H1 (cell line): ENCODE measurements around the gene ZBTB25. TPM values are rescaled to one million over a fixed set of nuclear protein-coding genes. Genes with fewer than 3 reads are reported as not detected.

Experiments used
- CTCF ChIA-PET: fragments of 300-600 bp; sonication (Branson Sonifier 250); formaldehyde crosslinking; loops from one replicate; lab custom pipeline; 2021; ENCODE audit not compliant: partially characterized antibody; lab: Charles Lee
- POLR2A ChIA-PET: fragments of 300-600 bp; sonication (Branson Sonifier 250); formaldehyde crosslinking; loops from one replicate; lab custom pipeline; 2021; ENCODE audit warnings: inconsistent platforms; ENCODE audit not compliant: partially characterized antibody; lab: Charles Lee
- DNase-seq, 2 experiments: peaks; one replicate each; pipeline versions ENCODE4 v3.0.0 to v3.0.0-alpha.2; 2010 to 2022; ENCODE audit warnings: low spot score in 2 of 2, low read depth in 1 of 2, mixed read lengths in 1 of 2
- FAIRE-seq: peaks from 2 replicates; lab custom pipeline; 2011; peaks lifted over from hg19 to GRCh38; lab: Jason Lieb, UNC
- H2AFZ ChIP-seq: 2 replicates; pipeline ENCODE4 v1.8.1; 2012; ENCODE audit warnings: low read length, inconsistent platforms
- H2AK5ac ChIP-seq: 2 replicates; pipeline ENCODE4 v1.6.1; 2013; ENCODE audit warnings: low read depth, low read length
- H2BK120ac ChIP-seq: replicated peaks from 2 replicates; pipeline ENCODE3; 2013; ENCODE audit warnings: low read depth, low read length, inconsistent platforms
- H2BK12ac ChIP-seq: 2 replicates; pipeline ENCODE4 v1.6.1; 2013; ENCODE audit warnings: low read depth, low read length
- H2BK15ac ChIP-seq: 2 replicates; pipeline ENCODE4 v1.6.1; 2013; ENCODE audit warnings: low read length
- H2BK20ac ChIP-seq: 2 replicates; pipeline ENCODE4 v1.6.1; 2013; ENCODE audit warnings: low read length
- H2BK5ac ChIP-seq: 2 replicates; pipeline ENCODE4 v1.6.1; 2013; ENCODE audit warnings: low read depth, low read length
- H3K14ac ChIP-seq: 2 replicates; pipeline ENCODE4 v1.6.1; 2013; ENCODE audit warnings: inconsistent platforms; ENCODE audit not compliant: insufficient read length
- H3K18ac ChIP-seq: 2 replicates; pipeline ENCODE4 v1.6.1; 2013; ENCODE audit warnings: low read length; ENCODE audit errors: extremely low read depth
- H3K23ac ChIP-seq: 2 replicates; pipeline ENCODE4 v1.6.1; 2013; ENCODE audit warnings: inconsistent platforms; ENCODE audit not compliant: insufficient read length
- H3K23me2 ChIP-seq: 2 replicates; pipeline ENCODE4 v1.6.1; 2013; ENCODE audit warnings: low read depth, low read length
- H3K27ac ChIP-seq: 2 replicates; pipeline ENCODE4 v1.6.1; 2011; ENCODE audit warnings: low read depth, low read length, inconsistent platforms
- H3K27me3 ChIP-seq, 4 experiments: replicated peaks in 1 of 4; 1 replicate in 1 of 4; 2 replicates in 3 of 4; pipeline versions ENCODE4 v1.6.1 to v1.8.1; 2011 to 2013; ENCODE audit warnings: low read length in 3 of 4, mild to moderate bottlenecking in 3 of 4, inconsistent platforms in 2 of 4, mixed read lengths in 2 of 4, moderate library complexity in 1 of 4; ENCODE audit not compliant: control insufficient read depth in 3 of 4, insufficient read depth in 3 of 4; ENCODE audit errors: extremely low read depth in 1 of 4
- H3K36me3 ChIP-seq, 4 experiments: 2 replicates each; pipeline versions ENCODE4 v1.6.1 to v1.8.1; 2011 to 2013; ENCODE audit warnings: mild to moderate bottlenecking in 4 of 4, low read length in 3 of 4, moderate library complexity in 2 of 4, control low read depth in 1 of 4, inconsistent platforms in 1 of 4; ENCODE audit not compliant: insufficient read depth in 4 of 4, control insufficient read depth in 2 of 4
- H3K4ac ChIP-seq: replicated peaks from 2 replicates; pipeline ENCODE3; 2013; ENCODE audit warnings: low read length, low read depth, mixed read lengths, inconsistent platforms; ENCODE audit not compliant: insufficient read length
- H3K4me1 ChIP-seq, 4 experiments: replicated peaks in 1 of 4; 1 replicate in 1 of 4; 2 replicates in 3 of 4; pipeline versions ENCODE4 v1.6.1 to v1.8.1; 2011 to 2013; ENCODE audit warnings: low read length in 3 of 4, inconsistent platforms in 2 of 4, mixed read lengths in 1 of 4; ENCODE audit not compliant: insufficient read depth in 4 of 4, control insufficient read depth in 3 of 4
- H3K4me2 ChIP-seq, 2 experiments: 2 replicates each; pipeline versions ENCODE4 v1.6.1 to v1.8.1; 2011 to 2013; ENCODE audit warnings: low read depth in 2 of 2, low read length in 2 of 2, control low read depth in 1 of 2, inconsistent platforms in 1 of 2, mild to moderate bottlenecking in 1 of 2; ENCODE audit not compliant: insufficient read depth in 1 of 2
- H3K4me3 ChIP-seq, 4 experiments: fragments of 200-600, 300-600 bp in 1 of 4; sonication (generic), shearing (Covaris generic), sonication (Bioruptor Twin) in 1 of 4; 2 replicates each; pipeline versions ENCODE4 v1.5.1 to v1.8.1; 2011 to 2016; ENCODE audit warnings: low read length in 4 of 4, low read depth in 3 of 4, control low read depth in 2 of 4, inconsistent platforms in 2 of 4, mild to moderate bottlenecking in 2 of 4, mixed read lengths in 1 of 4, moderate library complexity in 1 of 4; ENCODE audit not compliant: insufficient read depth in 2 of 4; ENCODE audit errors: extremely low read depth in 1 of 4
- H3K56ac ChIP-seq: replicated peaks from 2 replicates; pipeline ENCODE3; 2013; ENCODE audit warnings: low read depth, mild to moderate bottlenecking, mixed read lengths, low read length, inconsistent platforms; ENCODE audit not compliant: insufficient read length
- H3K79me1 ChIP-seq: 2 replicates; pipeline ENCODE4 v1.6.1; 2013; ENCODE audit warnings: low read depth, low read length, control low read depth
- H3K79me2 ChIP-seq, 2 experiments: 2 replicates each; pipeline versions ENCODE4 v1.6.1 to v1.8.1; 2012 to 2013; ENCODE audit warnings: low read length in 2 of 2, mild to moderate bottlenecking in 2 of 2, inconsistent platforms in 1 of 2; ENCODE audit not compliant: insufficient read depth in 2 of 2, control insufficient read depth in 1 of 2
- H3K9ac ChIP-seq, 4 experiments: replicated peaks in 1 of 4; 1 replicate in 1 of 4; 2 replicates in 3 of 4; pipeline versions ENCODE4 v1.6.1 to v1.8.1; 2011 to 2013; ENCODE audit warnings: low read depth in 3 of 4, low read length in 3 of 4, control low read depth in 2 of 4, mild to moderate bottlenecking in 2 of 4, moderate library complexity in 2 of 4, inconsistent platforms in 1 of 4; ENCODE audit errors: extremely low read depth in 1 of 4
- H3K9me3 ChIP-seq, 2 experiments: 2 replicates each; pipeline versions ENCODE4 v1.6.1 to v1.8.1; 2012 to 2013; ENCODE audit warnings: mild to moderate bottlenecking in 2 of 2, moderate library complexity in 2 of 2, control low read depth in 1 of 2, inconsistent platforms in 1 of 2, low read depth in 1 of 2, low read length in 1 of 2, mixed read lengths in 1 of 2; ENCODE audit not compliant: insufficient read depth in 2 of 2
- H4K20me1 ChIP-seq, 2 experiments: replicated peaks in 1 of 2; 2 replicates each; pipeline versions ENCODE3 to v1.8.1; 2011 to 2013; ENCODE audit warnings: inconsistent platforms in 2 of 2, low read length in 2 of 2, mild to moderate bottlenecking in 1 of 2; ENCODE audit not compliant: insufficient read depth in 2 of 2, control insufficient read depth in 1 of 2
- H4K5ac ChIP-seq: 2 replicates; pipeline ENCODE4 v1.6.1; 2013; ENCODE audit warnings: low read length, low read depth, mixed read lengths, inconsistent platforms; ENCODE audit not compliant: insufficient read length
- H4K8ac ChIP-seq: 2 replicates; pipeline ENCODE4 v1.8.0; 2013; ENCODE audit warnings: mild to moderate bottlenecking, moderate library complexity, low read length, inconsistent platforms; ENCODE audit not compliant: insufficient read depth; ENCODE audit errors: extremely low read depth
- H4K91ac ChIP-seq: replicated peaks from 2 replicates; pipeline ENCODE3; 2013; ENCODE audit warnings: low read length, mixed read lengths, inconsistent platforms; ENCODE audit not compliant: insufficient read length
- TAF1 ChIP-seq: IDR thresholded peaks from 2 replicates; pipeline ENCODE4 v1.6.1; 2011; ENCODE audit warnings: mild to moderate bottlenecking, low read depth, low read length
- WGBS, 2 experiments: shearing (Covaris generic) in 1 of 2; methylation state at CpG; one replicate each; pipeline versions ENCODE4 v1.1.6 to v1.1.7; 2013 to 2015; ENCODE audit warnings: low lambda C conversion rate in 2 of 2, mixed read lengths in 2 of 2, inconsistent platforms in 1 of 2, low coverage in 1 of 2, missing lambda C conversion rate in 1 of 2; ENCODE audit not compliant: insufficient replicate concordance in 2 of 2, insufficient coverage in 1 of 2, insufficient read length in 1 of 2; ENCODE audit errors: extremely low coverage in 1 of 2, missing lambda C conversion rate in 1 of 2; 5-methylcytosine and 5-hydroxymethylcytosine counted together
- polyA plus RNA-seq, 7 experiments: library from polyadenylated mRNA; depleted of rRNA in 3 of 7; stranded (reverse) in 5 of 7; unstranded in 2 of 7; fragments of >200 nt in 5 of 7; fragments of 200-250 nt in 2 of 7; gene quantifications; 1 replicate in 5 of 7; 2 replicates in 1 of 7; 4 replicates in 1 of 7; pipeline versions ENCODE4 v1.2.1 to v1.2.3, GENCODE V29; 2011 to 2013; ENCODE audit warnings: missing spikeins in 2 of 7, mixed read lengths in 2 of 7
- total RNA-seq: library from RNA; stranded (reverse); fragmentation: NEBNext Ultra II Directional; extraction: Animal tissue kit (Norgen Biotek cat#: 25700); gene quantifications from 2 replicates; pipeline ENCODE4 v1.2.1, GENCODE V29; 2021

Gene ZBTB25
- total and polyA plus RNA-seq, 2 of the 8 experiments (the other 6 are each of a cell fraction or from before 2014, with no cell fraction given): 5.4 to 11.4 TPM

GRCh38 chr14:64506721-64507120 is 3.1 kb upstream of the ZBTB25 start:
- Histone ChIP-seq H3K27me3 (no peaks in the 10 kb centered on the region), H2BK12ac (no peak overlapping the region), H3K4me2 (peak overlapping the region; percentile 12 to 16; a peak in 1 of 4 replicates), H4K20me1 (peaks cover 3 to 6% of the 10 kb centered on the region in 2 experiments), H3K79me2 (peaks cover 11 to 75% of the 10 kb centered on the region in 2 experiments; a peak in 3 of 4 replicates), H3K9me3 (no peaks in the 10 kb centered on the region), H4K5ac (no peak overlapping the region), H3K18ac (no peak overlapping the region), H3K36me3 (no peaks in the 10 kb centered on the region), H3K56ac (no peak overlapping the region), H4K8ac (no peak overlapping the region), H3K14ac (no peak overlapping the region), H3K27ac (no peak overlapping the region), H3K23ac (no peak overlapping the region), H3K4me3 (peak overlapping the region in 1 of 4 experiments; percentile 7; a peak in 2 of 8 replicates), H3K79me1 (peaks cover 6% of the 10 kb centered on the region), H2BK15ac (no peak overlapping the region), H2AFZ (no peak overlapping the region), H2BK120ac (no peak overlapping the region), H2BK5ac (no peak overlapping the region), H3K9ac (no peak overlapping the region), H3K4ac (no peak overlapping the region), H3K23me2 (peaks cover 19% of the 10 kb centered on the region), H2AK5ac (no peak overlapping the region), H4K91ac (no peak overlapping the region), H2BK20ac (no peak overlapping the region), H3K4me1 (peaks cover 2 to 14% (median 12%) of the 10 kb centered on the region in 4 experiments; a peak in 5 of 7 replicates)
- CTCF ChIA-PET: interaction anchor here (0.6 kb wide), 1 partner anchor 512 kb away, joined by 3 read pairs; no protein-coding TSS in a partner anchor
- DNase-seq (no peak), FAIRE-seq (no peak)
- POLR2A ChIA-PET: interaction anchor here (0.8 to 4.4 kb wide), 2 partner anchors 16 to 42 kb away, joined by 3 to 52 read pairs; partner anchors contain the start of gene AKAP5
- 90% methylated on average over 3 of the region's 3 CpGs; no CpG with 5 or more reads in 1 of the 2 experiments for WGBS, 2 experiments
- no peak for TF ChIP-seq TAF1
